GM13977 (cell line): ENCODE measurements around the gene SMAD2.

Experiments
- DNase-seq: peaks from one replicate; pipeline ENCODE4 v3.0.0; 2012; ENCODE audit warnings: low spot score
- in situ Hi-C: fragments of 300-500 bp; cut with MboI; formaldehyde crosslinking; loops from one replicate; pipeline ENCODE4 v1.12.0; 2022; ENCODE audit warnings: low sequenced_read_pairs, low pct_unique_long_range_greater_than_20kb, mixed read lengths, inconsistent platforms; ENCODE audit not compliant: unreplicated experiment
- TF ChIP-seq, protein P1 (sequence below): IDR thresholded peaks from 2 replicates; pipeline ENCODE4 v1.5.1; 2012; ENCODE audit warnings: mild to moderate bottlenecking, control low read depth; ENCODE audit not compliant: insufficient read depth; ENCODE audit errors: extremely low read depth, missing control alignments

Gene SMAD2

DNA sequence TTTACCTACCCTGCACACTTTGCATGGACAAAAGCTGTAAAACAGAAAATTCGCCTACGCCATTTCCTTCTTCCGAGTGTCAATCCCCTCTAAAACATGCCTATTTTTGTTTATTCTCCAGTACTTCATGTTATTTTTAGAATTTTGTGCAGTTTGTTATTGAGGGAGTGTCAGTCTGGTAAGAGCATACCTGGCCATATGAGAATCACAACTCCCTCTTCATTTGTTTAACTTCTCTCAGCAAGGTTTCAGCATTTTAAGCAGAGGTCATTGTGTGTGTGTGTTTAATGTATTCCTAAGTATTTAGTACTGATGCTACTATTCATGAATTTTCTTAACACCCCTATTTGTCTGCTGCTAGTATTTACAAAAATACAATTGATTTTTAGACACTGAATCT lies 49.4 kb downstream of the SMAD2 start:
- in situ Hi-C loops: no loop called here
- TF ChIP-seq, protein P1, sequence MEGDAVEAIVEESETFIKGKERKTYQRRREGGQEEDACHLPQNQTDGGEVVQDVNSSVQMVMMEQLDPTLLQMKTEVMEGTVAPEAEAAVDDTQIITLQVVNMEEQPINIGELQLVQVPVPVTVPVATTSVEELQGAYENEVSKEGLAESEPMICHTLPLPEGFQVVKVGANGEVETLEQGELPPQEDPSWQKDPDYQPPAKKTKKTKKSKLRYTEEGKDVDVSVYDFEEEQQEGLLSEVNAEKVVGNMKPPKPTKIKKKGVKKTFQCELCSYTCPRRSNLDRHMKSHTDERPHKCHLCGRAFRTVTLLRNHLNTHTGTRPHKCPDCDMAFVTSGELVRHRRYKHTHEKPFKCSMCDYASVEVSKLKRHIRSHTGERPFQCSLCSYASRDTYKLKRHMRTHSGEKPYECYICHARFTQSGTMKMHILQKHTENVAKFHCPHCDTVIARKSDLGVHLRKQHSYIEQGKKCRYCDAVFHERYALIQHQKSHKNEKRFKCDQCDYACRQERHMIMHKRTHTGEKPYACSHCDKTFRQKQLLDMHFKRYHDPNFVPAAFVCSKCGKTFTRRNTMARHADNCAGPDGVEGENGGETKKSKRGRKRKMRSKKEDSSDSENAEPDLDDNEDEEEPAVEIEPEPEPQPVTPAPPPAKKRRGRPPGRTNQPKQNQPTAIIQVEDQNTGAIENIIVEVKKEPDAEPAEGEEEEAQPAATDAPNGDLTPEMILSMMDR: no peak

DNA sequence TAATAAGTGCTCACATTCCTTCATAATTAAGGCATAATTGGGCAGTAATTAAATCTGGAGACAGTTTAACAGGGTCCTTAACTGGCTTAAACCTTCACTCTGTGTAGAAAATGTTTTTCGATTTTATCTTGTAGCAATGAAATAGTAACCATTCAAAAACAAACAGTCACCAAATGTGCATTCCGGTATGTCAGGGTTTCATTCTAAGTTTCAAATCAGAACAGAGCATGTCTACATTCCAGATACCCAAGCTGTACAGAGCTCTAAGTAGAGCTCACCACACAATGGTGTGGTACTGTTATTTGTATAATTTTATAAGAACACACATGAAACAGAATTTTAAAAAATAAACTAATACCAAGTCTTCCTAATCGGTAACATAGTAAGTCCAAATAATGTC lies 52.6 kb downstream of the SMAD2 start:
- in situ Hi-C loops: no loop called here
- DNase-seq: no peak
- TF ChIP-seq, protein P1: no peak

More for the DNA sequence above, 49.4 kb downstream of the SMAD2 start:
- no peak for DNase-seq

DNA sequence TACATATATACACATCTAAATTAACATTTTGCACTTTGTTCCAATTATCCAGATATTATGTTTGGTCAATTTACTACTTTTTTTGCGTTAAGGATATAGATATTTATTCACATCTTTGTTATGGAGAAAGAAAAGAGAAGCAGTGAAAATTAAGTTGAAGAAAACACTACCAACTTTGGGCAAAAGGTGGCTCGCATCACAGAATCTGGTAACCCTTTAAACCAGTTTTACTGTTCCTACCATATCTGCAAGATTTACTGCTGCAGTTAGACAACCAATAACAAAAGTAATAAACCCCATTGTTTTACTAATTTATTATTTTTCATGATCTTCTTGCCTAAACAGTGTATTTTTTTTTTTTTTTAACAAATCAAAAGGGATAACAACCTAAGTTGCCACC lies 53.6 kb downstream of the SMAD2 start:
- in situ Hi-C loops: no loop called here
- no peak for DNase-seq
- TF ChIP-seq, protein P1: no peak

DNA sequence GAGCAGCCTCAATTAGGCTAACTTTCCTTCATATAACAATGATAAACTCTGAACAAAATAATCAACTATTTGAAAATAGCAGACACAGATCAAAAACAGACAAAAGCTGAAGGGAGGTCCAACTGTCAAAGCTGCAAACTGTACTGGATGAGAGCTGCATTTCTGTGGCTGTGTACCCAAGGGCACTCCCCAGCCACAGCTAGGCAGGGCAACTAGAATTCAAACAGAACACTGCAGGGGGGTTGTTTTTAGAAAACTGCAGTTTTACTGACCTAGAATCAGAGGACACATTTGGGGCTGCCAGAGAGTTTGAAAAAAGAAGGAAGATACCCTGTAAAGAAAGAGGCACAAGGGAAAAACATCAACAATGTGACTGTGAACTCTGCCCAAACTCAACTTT lies 56.8 kb downstream of the SMAD2 start:
- in situ Hi-C loops: no loop called here
- TF ChIP-seq, protein P1: no peak
- no peak for DNase-seq

DNA sequence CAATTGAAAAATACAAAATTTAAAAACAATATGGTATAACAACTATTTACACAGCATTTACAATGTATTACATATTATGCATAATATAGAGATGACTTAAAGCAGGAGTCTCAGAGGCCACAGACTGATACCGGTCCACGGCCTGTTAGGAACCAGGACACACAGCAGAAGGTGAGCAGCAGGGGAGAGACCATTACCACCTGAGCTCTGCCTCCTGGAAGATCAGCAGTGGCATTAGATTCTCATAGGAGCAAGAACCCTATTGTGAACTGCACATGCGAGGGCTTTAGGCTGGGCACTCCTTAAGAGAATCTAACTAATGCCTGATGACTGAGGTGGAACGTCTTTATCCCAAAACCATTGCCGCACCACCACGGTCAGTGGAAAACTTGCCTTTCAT lies 58.0 kb downstream of the SMAD2 start:
- in situ Hi-C loops: no loop called here
- TF ChIP-seq, protein P1: no peak
- DNase-seq: no peak

DNA sequence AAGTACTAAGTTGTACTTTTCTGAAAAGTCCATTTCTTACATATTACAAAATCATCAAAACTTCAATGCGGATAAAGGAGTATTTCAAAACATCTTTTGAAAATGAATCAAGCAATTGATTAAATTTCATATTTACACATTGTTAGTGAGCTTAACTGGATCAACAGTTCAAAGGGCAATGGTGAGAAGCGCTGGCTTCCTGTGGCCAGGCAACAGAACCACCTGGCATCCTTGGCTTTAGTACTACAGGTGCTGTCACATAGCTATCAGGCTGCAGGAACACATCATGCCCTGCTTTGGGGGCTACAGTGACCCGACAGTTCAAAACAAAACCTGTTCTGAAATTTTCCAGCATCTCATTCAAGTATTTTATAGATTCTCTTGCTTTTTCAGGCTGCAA lies 59.2 kb downstream of the SMAD2 start:
- in situ Hi-C loops: no loop called here
- DNase-seq: no peak
- TF ChIP-seq, protein P1: no peak

DNA sequence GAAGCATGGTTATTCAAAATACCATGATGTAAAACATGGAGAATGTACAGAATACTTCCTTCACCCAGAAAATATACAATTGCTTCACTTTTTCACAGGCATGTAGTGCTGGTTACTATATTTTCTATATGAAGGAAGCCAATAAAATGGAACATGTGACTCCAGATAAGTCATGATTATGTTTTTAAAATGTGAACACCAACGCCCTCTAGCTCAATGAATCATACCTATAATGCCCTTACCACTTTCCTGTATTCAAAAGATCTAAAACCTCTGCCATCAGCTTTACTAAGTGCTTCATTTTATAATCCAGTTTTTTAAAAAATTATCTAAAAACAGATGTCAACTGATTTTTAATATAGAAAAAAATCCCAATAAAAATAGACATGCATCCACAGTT lies 59.9 kb downstream of the SMAD2 start:
- in situ Hi-C loops: no loop called here
- TF ChIP-seq, protein P1: no peak
- DNase-seq: no peak
